ENCODE results near the gene CD86.
A peak's percentile ranks its signal among the peaks of the same experiment; 100 is the strongest.

Gene CD86

GRCh38 chr3:122014741-122015140 lies 40.4 kb upstream of the CD86 start:
- no peak overlapping the region for H3K27ac ChIP-seq
- H3K4me3 ChIP-seq, result no peak overlapping the region
- TF ChIP-seq CTCF (IDR thresholded peaks at IDR 0.05), result no peak
- no peak for DNase-seq (ENCODE audit: low spot score)

DNA sequence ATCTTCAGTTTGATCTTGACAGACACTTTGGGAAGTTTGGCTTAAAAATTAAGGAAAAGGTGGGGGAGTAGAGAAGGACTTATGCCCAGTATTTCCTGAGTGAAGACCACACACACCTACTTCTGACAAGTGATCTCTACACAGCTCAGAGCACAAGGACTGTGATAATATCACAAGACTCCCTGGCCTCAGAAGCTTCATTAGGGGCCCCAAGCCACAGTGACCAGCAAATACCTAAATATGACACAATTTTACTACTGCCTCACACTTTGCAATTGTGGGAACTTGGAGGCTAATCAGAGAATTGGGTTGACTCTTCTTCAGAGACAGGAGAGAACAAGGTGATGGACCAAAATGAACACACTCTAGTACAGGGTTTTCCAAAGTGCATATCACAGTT lies 35.7 kb upstream of the CD86 start:
- TF ChIP-seq CTCF (IDR thresholded peaks at IDR 0.05), result no peak
- no peak for DNase-seq (ENCODE audit: low spot score)
- Histone ChIP-seq H3K4me3 (no peak overlapping the region), H3K27ac (no peak overlapping the region)

DNA sequence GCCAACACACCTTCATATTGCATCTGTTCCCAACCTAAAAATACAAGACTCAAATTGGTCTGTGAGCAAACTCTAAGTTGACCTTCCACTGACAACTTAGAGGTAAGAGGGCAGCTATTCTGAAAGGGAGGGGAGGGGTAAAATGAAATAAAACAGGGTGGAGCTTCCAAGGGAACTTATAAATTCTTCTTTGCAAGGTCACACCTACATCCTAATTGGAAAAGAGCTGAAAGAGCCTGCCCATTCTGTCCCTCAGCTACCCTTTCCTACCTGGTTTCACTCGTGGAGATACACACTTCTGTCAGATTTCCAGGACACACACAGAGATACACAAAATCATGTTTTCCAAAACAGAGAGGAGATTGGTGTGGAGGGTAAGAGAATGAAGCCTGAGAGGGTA lies 34.1 kb upstream of the CD86 start:
- H3K4me3 ChIP-seq, result no peak overlapping the region
- no peak for DNase-seq (ENCODE audit: low spot score)
- H3K27ac ChIP-seq, result no peak overlapping the region
- no peak for TF ChIP-seq CTCF (IDR thresholded peaks at IDR 0.05)

DNA sequence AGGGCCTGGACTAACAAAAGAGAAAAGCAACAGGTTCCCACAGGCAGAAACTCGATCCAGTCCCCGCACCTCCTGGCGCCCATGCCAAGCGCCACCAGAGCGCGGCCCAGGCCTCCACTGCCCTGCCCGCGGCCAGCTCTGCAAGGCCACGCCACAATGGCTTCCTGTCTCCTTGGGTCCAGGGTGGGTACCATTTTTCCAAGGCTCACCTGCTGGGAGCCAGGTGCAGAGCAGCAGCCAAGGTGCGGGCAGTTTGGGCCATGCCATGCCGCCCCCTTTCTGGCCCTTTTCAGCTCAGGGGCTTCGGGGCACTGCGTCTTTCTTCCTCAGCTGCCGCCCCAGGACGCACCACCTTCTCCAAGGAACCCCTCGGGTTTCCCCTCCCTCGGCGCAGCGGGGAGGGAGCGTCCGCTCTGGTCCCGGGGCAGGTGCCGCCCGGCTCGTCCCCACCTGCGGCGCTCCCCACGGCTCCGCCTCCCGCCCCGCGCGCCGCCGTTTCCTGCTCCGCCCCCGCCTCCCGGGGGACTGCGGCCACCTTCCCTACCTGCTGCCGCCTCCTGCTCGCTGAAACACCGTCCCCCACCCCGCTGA lies 33.3 kb upstream of the CD86 start, which contains the start of gene ILDR1:
ILDR1 (minus strand) TSS at position 437 of the 591 bp plus-strand sequence; CDS start at position 267, 170 bp downstream.
- DNase-seq (ENCODE audit: low spot score), result no peak
- TF ChIP-seq CTCF (IDR thresholded peaks at IDR 0.05), result no peak
- H3K4me3 ChIP-seq, result peak within 1 kb of the TSS; percentile 44
- H3K27ac ChIP-seq, result no peak within 1 kb of the TSS

GRCh38 chr3:122023335-122023910 lies 31.7 kb upstream of the CD86 start:
- no peak overlapping the region for H3K27ac ChIP-seq
- no peak for DNase-seq (ENCODE audit: low spot score)

GRCh38 chr3:122024800-122025199 lies 30.4 kb upstream of the CD86 start:
- no peak for DNase-seq (ENCODE audit: low spot score)
- no peak for TF ChIP-seq CTCF (IDR thresholded peaks at IDR 0.05)
- no peak overlapping the region for H3K27ac ChIP-seq
- H3K4me3 ChIP-seq, result no peak overlapping the region

More at GRCh38 chr3:122023335-122023910, 31.7 kb upstream of the CD86 start:
- no peak for TF ChIP-seq CTCF (IDR thresholded peaks at IDR 0.05)
- H3K4me3 ChIP-seq, result no peak overlapping the region

GRCh38 chr3:122025296-122025695 lies 29.9 kb upstream of the CD86 start:
- no peak for DNase-seq (ENCODE audit: low spot score)
- no peak for TF ChIP-seq CTCF (IDR thresholded peaks at IDR 0.05)
- no peak overlapping the region for H3K4me3 ChIP-seq
- no peak overlapping the region for H3K27ac ChIP-seq

All from coronary artery (tissue), 2 donors.